ENCODE measurements around the gene UNC119. TPM values are rescaled to one million over a fixed set of nuclear protein-coding genes. Genes with fewer than 3 reads are reported as not detected.
A peak's percentile ranks its signal among the peaks of the same experiment; 100 is the strongest.

Gene UNC119
- total RNA-seq, 1 donor from 2014 or later, result 21.9 TPM

DNA sequence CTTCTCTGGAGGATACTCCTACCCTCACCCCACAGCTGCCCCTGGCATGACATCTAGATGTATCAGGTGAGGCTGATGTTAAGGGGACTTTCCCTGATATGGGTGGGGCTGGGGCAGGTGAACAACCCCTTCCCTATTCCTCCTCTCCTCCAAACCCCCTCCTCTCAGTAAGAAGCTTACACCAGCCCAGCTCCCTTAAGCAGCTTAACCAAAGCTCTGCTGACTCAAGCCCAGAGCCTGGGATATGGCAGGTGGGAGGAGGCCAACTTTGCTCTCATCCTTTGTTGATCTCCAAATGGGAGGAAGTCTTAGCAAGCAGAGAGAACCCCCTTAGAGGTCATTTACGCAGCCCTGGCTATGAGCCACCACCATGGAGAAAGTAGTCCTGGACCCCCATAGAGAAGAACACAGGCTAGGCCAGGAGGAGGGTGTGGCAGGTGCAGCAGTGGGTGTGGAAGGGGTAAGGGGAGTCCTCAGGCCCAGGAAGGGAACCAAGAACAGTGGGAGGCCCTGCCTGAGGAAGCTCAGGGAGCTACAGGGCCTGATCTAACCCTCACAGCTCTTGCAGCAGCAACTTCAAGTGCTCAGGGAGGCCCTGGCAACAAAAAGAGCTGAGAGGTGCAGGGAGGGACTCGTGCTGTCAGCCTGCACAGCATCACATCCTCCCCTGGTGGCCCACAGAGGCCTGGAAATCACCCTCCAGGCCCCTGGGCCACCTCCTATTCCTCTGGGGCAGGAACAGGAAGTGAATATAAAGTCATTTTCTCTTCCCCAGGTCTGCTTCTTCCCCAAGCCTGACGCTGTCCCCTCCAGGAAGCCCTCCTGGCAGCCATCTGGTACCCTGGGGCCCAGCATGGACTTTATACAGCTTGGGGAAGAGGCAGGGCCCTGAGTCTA lies 2.9 kb downstream of the UNC119 start:
- TF ChIP-seq, protein P1, sequence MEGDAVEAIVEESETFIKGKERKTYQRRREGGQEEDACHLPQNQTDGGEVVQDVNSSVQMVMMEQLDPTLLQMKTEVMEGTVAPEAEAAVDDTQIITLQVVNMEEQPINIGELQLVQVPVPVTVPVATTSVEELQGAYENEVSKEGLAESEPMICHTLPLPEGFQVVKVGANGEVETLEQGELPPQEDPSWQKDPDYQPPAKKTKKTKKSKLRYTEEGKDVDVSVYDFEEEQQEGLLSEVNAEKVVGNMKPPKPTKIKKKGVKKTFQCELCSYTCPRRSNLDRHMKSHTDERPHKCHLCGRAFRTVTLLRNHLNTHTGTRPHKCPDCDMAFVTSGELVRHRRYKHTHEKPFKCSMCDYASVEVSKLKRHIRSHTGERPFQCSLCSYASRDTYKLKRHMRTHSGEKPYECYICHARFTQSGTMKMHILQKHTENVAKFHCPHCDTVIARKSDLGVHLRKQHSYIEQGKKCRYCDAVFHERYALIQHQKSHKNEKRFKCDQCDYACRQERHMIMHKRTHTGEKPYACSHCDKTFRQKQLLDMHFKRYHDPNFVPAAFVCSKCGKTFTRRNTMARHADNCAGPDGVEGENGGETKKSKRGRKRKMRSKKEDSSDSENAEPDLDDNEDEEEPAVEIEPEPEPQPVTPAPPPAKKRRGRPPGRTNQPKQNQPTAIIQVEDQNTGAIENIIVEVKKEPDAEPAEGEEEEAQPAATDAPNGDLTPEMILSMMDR (IDR thresholded peaks at IDR 0.05; ENCODE audit: insufficient read depth, low read length, severe bottlenecking), result no peak
- H3K27me3 ChIP-seq (ENCODE audit: control insufficient read depth, insufficient read depth, low read length), result no peaks in the 10 kb centered on the region
- H3K36me3 ChIP-seq (ENCODE audit: control insufficient read depth, insufficient read depth, low read length), result peaks cover 5% of the 10 kb centered on the region
- DNase-seq (ENCODE audit: low read depth) (no peak), FAIRE-seq (no peak)
- no peak overlapping the region for H3K4me3 ChIP-seq (ENCODE audit: low read depth, low read length)

DNA sequence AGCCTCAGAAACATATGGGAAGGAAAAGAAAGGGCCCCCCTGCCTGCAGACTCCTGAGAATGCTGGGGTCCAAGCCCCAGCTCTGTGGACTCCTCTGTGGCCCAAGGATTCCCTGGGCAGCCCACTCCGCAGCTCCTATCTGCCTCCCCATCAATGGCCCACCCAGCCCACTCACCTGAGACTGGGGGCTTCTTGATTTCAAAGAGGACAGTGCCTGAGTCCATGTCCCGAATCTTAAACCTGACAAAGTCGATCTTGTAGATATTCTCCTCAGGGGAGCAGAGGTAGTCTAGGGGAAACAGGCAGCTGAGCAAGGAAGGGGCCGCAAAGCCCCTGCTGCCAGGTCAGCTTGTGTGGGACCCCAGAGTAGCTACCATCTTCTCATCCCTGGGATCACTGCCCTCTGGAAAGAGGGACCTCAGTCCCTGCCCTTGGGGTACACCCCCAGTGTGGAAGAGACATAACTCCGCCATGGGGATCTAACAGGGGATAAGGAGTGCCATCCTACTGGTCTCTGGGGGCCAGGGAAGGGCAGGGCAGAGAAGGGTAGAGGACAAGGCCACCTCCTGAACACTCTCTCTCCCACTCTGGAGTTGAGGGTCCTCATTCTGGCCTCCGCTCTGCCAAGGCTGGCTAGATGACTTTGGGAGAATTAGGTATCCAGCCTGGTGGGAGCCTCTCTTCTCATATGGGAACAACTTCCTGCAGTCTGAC lies 3.9 kb downstream of the UNC119 start:
- TF ChIP-seq, protein P1 (IDR thresholded peaks at IDR 0.05; ENCODE audit: insufficient read depth, low read length, severe bottlenecking), result no peak
- H3K27me3 ChIP-seq (ENCODE audit: control insufficient read depth, insufficient read depth, low read length), result no peaks in the 10 kb centered on the region
- FAIRE-seq, result no peak
- H3K4me3 ChIP-seq (ENCODE audit: low read depth, low read length), result no peak overlapping the region
- peaks cover 3% of the 10 kb centered on the region for H3K36me3 ChIP-seq (ENCODE audit: control insufficient read depth, insufficient read depth, low read length)
- DNase-seq (ENCODE audit: low read depth), result no peak

DNA sequence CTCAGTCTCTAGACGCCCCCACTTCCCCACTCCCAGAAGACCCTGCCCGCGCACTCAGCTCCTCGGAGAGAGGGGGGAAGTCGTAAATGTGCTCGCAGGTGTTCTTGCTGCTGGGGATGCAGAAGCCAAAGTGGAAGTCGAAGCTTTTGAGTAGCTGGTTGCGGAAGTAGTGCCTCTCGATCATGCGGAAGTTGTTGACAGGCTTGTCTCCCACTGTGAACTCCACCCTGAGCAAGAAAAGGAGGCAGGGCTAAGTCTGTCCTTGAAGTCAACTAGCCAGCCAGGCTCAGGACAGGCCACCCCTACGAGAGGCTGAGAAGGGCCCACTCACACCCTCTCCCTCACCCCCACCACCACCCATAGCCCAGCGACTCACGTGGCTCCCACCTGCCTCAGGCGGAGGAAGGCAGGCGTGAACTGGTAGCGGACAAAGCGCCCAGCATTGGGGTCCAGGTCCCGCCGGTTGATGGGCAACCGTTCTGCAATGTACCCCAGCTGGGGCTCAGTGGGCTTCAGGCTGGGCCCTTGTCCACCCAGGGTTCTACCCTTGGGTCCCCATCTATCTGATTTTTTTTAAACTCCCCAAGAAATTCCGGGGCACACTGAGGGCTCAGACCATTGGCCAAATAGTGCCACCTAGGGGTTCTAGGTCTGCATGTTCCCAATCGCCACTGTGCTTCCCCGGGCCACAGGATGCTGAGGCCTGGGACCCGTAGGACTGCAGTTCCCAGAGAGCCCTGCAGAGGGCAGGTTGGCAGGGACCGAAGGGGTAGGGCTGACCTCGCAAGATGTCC lies 4.6 kb downstream of the UNC119 start:
- FAIRE-seq (no peak), DNase-seq (ENCODE audit: low read depth) (peak; percentile 56)
- TF ChIP-seq, protein P1 (IDR thresholded peaks at IDR 0.05; ENCODE audit: insufficient read depth, low read length, severe bottlenecking), result peak; percentile 92
- peaks cover 3% of the 10 kb centered on the region for H3K36me3 ChIP-seq (ENCODE audit: control insufficient read depth, insufficient read depth, low read length)
- no peak overlapping the region for H3K4me3 ChIP-seq (ENCODE audit: low read depth, low read length)
- H3K27me3 ChIP-seq (ENCODE audit: control insufficient read depth, insufficient read depth, low read length), result no peaks in the 10 kb centered on the region

DNA sequence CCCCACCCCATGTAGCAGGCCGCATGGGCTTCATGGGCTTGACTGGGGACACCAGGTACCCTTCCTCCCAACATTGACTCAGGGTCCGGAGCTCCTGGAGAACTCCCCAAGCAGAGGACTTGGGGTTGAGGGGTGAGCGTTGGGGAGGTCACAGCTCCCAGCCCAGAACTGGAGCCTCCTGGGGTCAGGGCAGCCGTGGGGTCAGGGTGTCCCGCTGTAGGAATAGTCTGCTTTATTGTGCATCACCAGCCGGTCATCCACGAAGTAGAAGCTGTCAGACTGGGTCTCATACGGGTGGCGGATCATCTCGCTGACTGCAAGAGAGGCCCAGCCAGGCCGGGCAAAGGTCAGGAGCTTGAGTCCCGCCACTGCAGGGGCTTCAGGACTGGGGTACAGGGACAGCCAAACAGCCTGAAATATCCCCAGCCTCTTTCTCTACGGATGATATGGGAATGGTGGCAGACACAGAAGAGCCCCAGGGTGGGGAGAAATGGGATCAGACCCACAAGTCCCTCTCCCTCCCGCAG lies 5.3 kb downstream of the UNC119 start:
- FAIRE-seq (no peak), DNase-seq (ENCODE audit: low read depth) (no peak)
- Histone ChIP-seq H3K4me3 (ENCODE audit: low read depth, low read length) (no peak overlapping the region), H3K36me3 (ENCODE audit: control insufficient read depth, insufficient read depth, low read length) (peaks cover 3% of the 10 kb centered on the region), H3K27me3 (ENCODE audit: control insufficient read depth, insufficient read depth, low read length) (no peaks in the 10 kb centered on the region)
- TF ChIP-seq, protein P1 (IDR thresholded peaks at IDR 0.05; ENCODE audit: insufficient read depth, low read length, severe bottlenecking), result no peak

DNA sequence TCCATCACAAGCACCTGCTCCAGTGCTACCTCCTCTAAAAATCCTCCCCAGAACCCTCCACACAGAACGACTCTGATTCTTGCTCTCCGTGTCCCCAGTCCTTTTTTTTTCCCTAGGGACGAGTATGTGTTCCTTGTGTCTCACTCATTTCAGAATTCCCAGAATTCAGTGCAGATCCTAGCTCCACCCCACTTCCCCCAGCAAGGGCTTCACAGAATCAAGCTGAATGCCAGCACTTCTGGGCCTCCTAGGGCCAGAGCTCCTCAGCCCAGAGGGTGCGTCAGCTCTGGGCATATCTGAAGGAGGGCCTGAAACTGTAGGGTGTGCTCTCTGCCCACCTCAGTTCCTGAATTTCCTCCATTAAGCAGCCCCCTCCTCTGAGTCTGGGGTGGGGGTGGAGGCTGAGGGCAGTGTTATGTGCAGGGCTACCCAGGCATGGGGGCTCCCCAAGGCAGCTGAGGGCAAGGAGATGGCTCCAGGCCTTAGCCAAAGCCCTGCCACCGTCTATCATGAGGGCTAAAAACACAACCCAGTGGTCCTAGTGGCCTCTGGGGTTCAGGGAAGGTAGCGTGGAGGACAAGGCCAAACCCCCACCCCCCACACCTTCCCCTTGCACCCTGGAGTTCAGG lies 6.5 kb downstream of the UNC119 start:
- no peaks in the 10 kb centered on the region for H3K27me3 ChIP-seq (ENCODE audit: control insufficient read depth, insufficient read depth, low read length)
- FAIRE-seq (no peak), DNase-seq (ENCODE audit: low read depth) (no peak)
- TF ChIP-seq, protein P1 (IDR thresholded peaks at IDR 0.05; ENCODE audit: insufficient read depth, low read length, severe bottlenecking), result no peak
- no peak overlapping the region for H3K4me3 ChIP-seq (ENCODE audit: low read depth, low read length)
- peaks cover 3% of the 10 kb centered on the region for H3K36me3 ChIP-seq (ENCODE audit: control insufficient read depth, insufficient read depth, low read length)

All from bronchial epithelial cell (primary cell).